ENCODE measurements around the gene ADAM23.

DNA sequence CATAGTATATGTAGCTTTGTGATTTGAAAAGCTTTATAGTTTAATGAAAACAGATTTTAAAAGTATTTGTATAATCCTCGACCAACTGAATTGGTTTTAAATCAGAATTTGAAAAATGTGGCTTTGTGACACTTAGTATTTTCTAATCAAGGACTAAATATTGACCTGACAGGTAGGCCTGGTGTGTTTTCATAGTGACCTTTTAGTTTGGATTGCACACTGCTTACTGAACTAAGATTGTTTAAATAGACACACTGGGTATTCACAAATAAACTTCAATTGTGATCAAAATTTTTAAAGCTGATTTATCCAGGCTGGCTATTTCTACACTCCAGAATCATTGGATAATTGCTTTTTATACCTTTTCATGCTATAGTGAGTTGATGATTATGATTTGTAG lies 167.1 kb downstream of the ADAM23 start:
- TF ChIP-seq, protein P1, sequence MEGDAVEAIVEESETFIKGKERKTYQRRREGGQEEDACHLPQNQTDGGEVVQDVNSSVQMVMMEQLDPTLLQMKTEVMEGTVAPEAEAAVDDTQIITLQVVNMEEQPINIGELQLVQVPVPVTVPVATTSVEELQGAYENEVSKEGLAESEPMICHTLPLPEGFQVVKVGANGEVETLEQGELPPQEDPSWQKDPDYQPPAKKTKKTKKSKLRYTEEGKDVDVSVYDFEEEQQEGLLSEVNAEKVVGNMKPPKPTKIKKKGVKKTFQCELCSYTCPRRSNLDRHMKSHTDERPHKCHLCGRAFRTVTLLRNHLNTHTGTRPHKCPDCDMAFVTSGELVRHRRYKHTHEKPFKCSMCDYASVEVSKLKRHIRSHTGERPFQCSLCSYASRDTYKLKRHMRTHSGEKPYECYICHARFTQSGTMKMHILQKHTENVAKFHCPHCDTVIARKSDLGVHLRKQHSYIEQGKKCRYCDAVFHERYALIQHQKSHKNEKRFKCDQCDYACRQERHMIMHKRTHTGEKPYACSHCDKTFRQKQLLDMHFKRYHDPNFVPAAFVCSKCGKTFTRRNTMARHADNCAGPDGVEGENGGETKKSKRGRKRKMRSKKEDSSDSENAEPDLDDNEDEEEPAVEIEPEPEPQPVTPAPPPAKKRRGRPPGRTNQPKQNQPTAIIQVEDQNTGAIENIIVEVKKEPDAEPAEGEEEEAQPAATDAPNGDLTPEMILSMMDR (IDR thresholded peaks at IDR 0.05): no peak
- TF ChIP-seq POLR2A (IDR thresholded peaks at IDR 0.05): no peak
- TF ChIP-seq POLR2AphosphoS5 (IDR thresholded peaks at IDR 0.05): no peak
- no peak for TF ChIP-seq EP300 (IDR thresholded peaks at IDR 0.05)
